Measurements from ENCODE around the gene RALGAPA2.

- TF ChIP-seq, protein P1, sequence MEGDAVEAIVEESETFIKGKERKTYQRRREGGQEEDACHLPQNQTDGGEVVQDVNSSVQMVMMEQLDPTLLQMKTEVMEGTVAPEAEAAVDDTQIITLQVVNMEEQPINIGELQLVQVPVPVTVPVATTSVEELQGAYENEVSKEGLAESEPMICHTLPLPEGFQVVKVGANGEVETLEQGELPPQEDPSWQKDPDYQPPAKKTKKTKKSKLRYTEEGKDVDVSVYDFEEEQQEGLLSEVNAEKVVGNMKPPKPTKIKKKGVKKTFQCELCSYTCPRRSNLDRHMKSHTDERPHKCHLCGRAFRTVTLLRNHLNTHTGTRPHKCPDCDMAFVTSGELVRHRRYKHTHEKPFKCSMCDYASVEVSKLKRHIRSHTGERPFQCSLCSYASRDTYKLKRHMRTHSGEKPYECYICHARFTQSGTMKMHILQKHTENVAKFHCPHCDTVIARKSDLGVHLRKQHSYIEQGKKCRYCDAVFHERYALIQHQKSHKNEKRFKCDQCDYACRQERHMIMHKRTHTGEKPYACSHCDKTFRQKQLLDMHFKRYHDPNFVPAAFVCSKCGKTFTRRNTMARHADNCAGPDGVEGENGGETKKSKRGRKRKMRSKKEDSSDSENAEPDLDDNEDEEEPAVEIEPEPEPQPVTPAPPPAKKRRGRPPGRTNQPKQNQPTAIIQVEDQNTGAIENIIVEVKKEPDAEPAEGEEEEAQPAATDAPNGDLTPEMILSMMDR (conservative IDR thresholded peaks at IDR 0.05 in 1 of 2, IDR thresholded peaks at IDR 0.05 in 1 of 2; ENCODE audit: low read depth in 1 of 2, low read length in 2 of 2): no peak
- TF ChIP-seq EZH2 (IDR thresholded peaks at IDR 0.05; ENCODE audit: low read length, missing control alignments): no peak
Measured at GRCh38 chr20:20683481-20684321, 28.7 kb downstream of the RALGAPA2 start.
